HepG2 (cell line): ENCODE data around the gene LTB4R2. TPM values are rescaled to one million over a fixed set of nuclear protein-coding genes. Genes with fewer than 3 reads are reported as not detected.

ENCODE experiments used
- ARNT ChIP-seq: fragments of 450-650 bp; IDR thresholded peaks from 2 replicates; pipeline ENCODE4 v1.6.1; 2017
- CAMTA2 ChIP-seq: sonication (generic); formaldehyde crosslinking; IDR thresholded peaks from 2 replicates; pipeline ENCODE4 v1.4.0; 2020; ENCODE audit warnings: mild to moderate bottlenecking, missing genetic modification reagents, borderline replicate concordance
- FOXA1 ChIP-seq, 2 experiments: fragments of 450-650 bp in 1 of 2; sonication (generic) in 1 of 2; formaldehyde crosslinking in 1 of 2; IDR thresholded peaks; 2 replicates each; pipeline versions ENCODE4 v1.4.0 to v1.6.1; 2016 to 2020; ENCODE audit warnings: missing genetic modification reagents in 1 of 2
- FOXA3 ChIP-seq: IDR thresholded peaks from 2 replicates; pipeline ENCODE4 v1.6.1; 2016; ENCODE audit warnings: missing genetic modification reagents, missing compliant biosample characterization
- FOXK2 ChIP-seq: fragments of 450-650 bp; IDR thresholded peaks from 2 replicates; pipeline ENCODE4 v1.6.1; 2016
- JARID2 ChIP-seq: sonication (generic); formaldehyde crosslinking; IDR thresholded peaks from 2 replicates; pipeline ENCODE4 v1.8.1; 2023; ENCODE audit warnings: missing genetic modification reagents, inconsistent platforms; ENCODE audit not compliant: insufficient replicate concordance
- KLF16 ChIP-seq, 2 experiments: sonication (generic) in 1 of 2; formaldehyde crosslinking in 1 of 2; IDR thresholded peaks; 2 replicates each; pipeline versions ENCODE4 v1.6.1 to v1.8.0; 2016 to 2023; ENCODE audit warnings: missing genetic modification reagents in 2 of 2, missing compliant biosample characterization in 1 of 2
- NR3C1 ChIP-seq: sonication (generic); formaldehyde crosslinking; IDR thresholded peaks from 2 replicates; pipeline ENCODE4 v1.4.0; 2020; ENCODE audit warnings: missing genetic modification reagents
- ONECUT2 ChIP-seq: sonication (generic); formaldehyde crosslinking; IDR thresholded peaks from 2 replicates; pipeline ENCODE4 v1.4.0; 2020; ENCODE audit warnings: missing genetic modification reagents
- PRMT3 ChIP-seq: sonication (generic); formaldehyde crosslinking; IDR thresholded peaks from 2 replicates; pipeline ENCODE4 v1.8.1; 2022; ENCODE audit warnings: low read depth, mild to moderate bottlenecking, moderate library complexity, missing genetic modification reagents, borderline replicate concordance
- SAFB2 ChIP-seq: sonication (generic); formaldehyde crosslinking; IDR thresholded peaks from 2 replicates; pipeline ENCODE4 v1.5.1; 2020; ENCODE audit warnings: missing genetic modification reagents, low read depth, mild to moderate bottlenecking, borderline replicate concordance
- SCMH1 ChIP-seq: sonication (generic); formaldehyde crosslinking; IDR thresholded peaks from 2 replicates; pipeline ENCODE4 v1.9.0; 2021; ENCODE audit warnings: missing genetic modification reagents, mild to moderate bottlenecking, borderline replicate concordance
- SMARCC2 ChIP-seq: fragments of 450-650 bp; IDR thresholded peaks from 2 replicates; pipeline ENCODE4 v1.6.1; 2017; ENCODE audit warnings: antibody characterized with exemption, mild to moderate bottlenecking
- SP1 ChIP-seq, 2 experiments: fragments of 450-650 bp in 1 of 2; sonication (generic) in 1 of 2; formaldehyde crosslinking in 1 of 2; IDR thresholded peaks; 2 replicates each; pipeline versions ENCODE4 v1.4.0 to v1.6.1; 2016 to 2020; ENCODE audit warnings: missing genetic modification reagents in 1 of 2
- ZMYM3 ChIP-seq: sonication (generic); formaldehyde crosslinking; IDR thresholded peaks from 2 replicates; pipeline ENCODE4 v1.5.1; 2020; ENCODE audit warnings: mild to moderate bottlenecking, missing genetic modification reagents
- ZNF343 ChIP-seq: sonication (generic); formaldehyde crosslinking; IDR thresholded peaks from 2 replicates; pipeline ENCODE4 v1.4.0; 2020; ENCODE audit warnings: mild to moderate bottlenecking, missing genetic modification reagents
- ZNF354B ChIP-seq: sonication (generic); formaldehyde crosslinking; IDR thresholded peaks from 2 replicates; pipeline ENCODE4 v1.8.0; 2022; ENCODE audit warnings: mild to moderate bottlenecking, missing genetic modification reagents
- ZNF547 ChIP-seq: sonication (generic); formaldehyde crosslinking; IDR thresholded peaks from 2 replicates; pipeline ENCODE4 v1.5.1; 2020; ENCODE audit warnings: mild to moderate bottlenecking, missing genetic modification reagents
- ZNF839 ChIP-seq: sonication (generic); formaldehyde crosslinking; IDR thresholded peaks from 2 replicates; pipeline ENCODE4 v1.4.0; 2020; ENCODE audit warnings: missing genetic modification reagents, mild to moderate bottlenecking, borderline replicate concordance
- ZNF883 ChIP-seq: sonication (generic); formaldehyde crosslinking; IDR thresholded peaks from 2 replicates; pipeline ENCODE4 v1.5.1; 2020; ENCODE audit warnings: mild to moderate bottlenecking, missing genetic modification reagents; ENCODE audit errors: not compliant biosample characterization
- ZSCAN29 ChIP-seq: sonication (generic); formaldehyde crosslinking; conservative IDR thresholded peaks from 2 replicates; pipeline ENCODE4 v1.4.0; 2020; ENCODE audit warnings: mild to moderate bottlenecking, missing genetic modification reagents
- polyA plus RNA-seq, 8 experiments: library from polyadenylated mRNA; depleted of rRNA in 3 of 8; stranded (reverse) in 7 of 8; unstranded in 1 of 8; fragments of >200 nt; fragmentation: Illumina TruSeq in 4 of 8; extraction: Trizol in 4 of 8; gene quantifications; 2 replicates each; pipeline versions ENCODE4 v1.2.1 to v1.2.3, GENCODE V29; 2011 to 2016; ENCODE audit warnings: low read depth in 4 of 8, missing spikeins in 1 of 8, mixed read lengths in 1 of 8; ENCODE audit not compliant: insufficient read depth in 1 of 8
- total RNA-seq, 5 experiments: library from RNA; depleted of rRNA; stranded (reverse); fragments of >200 nt; fragmentation: Illumina TruSeq; extraction: Trizol; gene quantifications; 2 replicates each; pipeline ENCODE4 v1.2.3, GENCODE V29; 2016; ENCODE audit warnings: low read depth in 1 of 5
- TF ChIP-seq, protein P1 (sequence below): sonication (generic); formaldehyde crosslinking; IDR thresholded peaks from 2 replicates; pipeline ENCODE4 v1.9.0; 2021; ENCODE audit warnings: missing genetic modification reagents, borderline replicate concordance
- TF ChIP-seq, protein P2 (sequence below): sonication (generic); formaldehyde crosslinking; IDR thresholded peaks from 2 replicates; pipeline ENCODE4 v1.5.0; 2020; ENCODE audit warnings: missing genetic modification reagents, mild to moderate bottlenecking, borderline replicate concordance
- TF ChIP-seq, protein P3 (sequence below): sonication (generic); formaldehyde crosslinking; IDR thresholded peaks from 2 replicates; pipeline ENCODE4 v1.4.0; 2020; ENCODE audit warnings: missing genetic modification reagents, borderline replicate concordance
- TF ChIP-seq, protein P4 (sequence below): sonication (generic); IDR thresholded peaks from 2 replicates; pipeline ENCODE4 v1.6.1; 2016; ENCODE audit warnings: low read depth, borderline replicate concordance

Gene LTB4R2
- total and polyA plus RNA-seq, 2 of the 13 experiments (the other 11 are each of a cell fraction or from before 2014, with no cell fraction given): 3.9 to 6.9 TPM

DNA sequence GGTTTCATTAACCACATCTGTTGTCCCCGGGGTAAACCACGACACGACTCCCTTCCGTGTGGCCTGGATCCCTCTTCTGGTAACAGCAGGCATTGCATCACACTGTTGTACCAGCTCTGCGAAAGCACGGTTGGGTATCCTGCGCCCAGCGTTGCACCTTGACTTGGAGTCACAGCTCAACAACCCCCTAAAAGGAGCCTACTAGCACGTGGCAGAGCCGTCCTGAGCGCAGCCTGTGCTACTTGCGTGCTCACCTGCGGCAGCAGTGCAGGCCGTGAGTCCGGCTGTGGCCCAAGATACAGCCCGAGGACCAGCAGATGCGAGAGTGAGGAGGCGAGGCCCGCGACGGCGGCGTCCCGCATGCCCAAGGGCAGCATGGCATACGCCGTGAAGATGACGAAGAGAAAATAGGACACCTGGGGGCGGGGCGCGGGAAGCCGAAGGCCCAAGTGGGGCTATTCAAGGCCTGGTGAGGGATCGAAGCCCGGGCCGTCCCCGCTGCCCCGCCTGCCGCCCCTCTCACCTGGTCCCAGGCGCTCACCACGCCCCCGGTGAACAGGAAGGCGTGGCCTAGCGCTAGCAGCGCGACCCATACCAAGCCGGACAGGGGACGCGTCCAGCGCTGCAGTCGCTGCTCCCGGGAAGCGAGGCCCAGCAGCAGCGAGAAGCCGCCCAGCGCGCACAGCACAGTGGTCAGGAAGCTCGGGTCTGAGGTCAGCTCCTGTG is 22.5 kb downstream of the LTB4R2 start (continued):
- TF ChIP-seq, protein P1, sequence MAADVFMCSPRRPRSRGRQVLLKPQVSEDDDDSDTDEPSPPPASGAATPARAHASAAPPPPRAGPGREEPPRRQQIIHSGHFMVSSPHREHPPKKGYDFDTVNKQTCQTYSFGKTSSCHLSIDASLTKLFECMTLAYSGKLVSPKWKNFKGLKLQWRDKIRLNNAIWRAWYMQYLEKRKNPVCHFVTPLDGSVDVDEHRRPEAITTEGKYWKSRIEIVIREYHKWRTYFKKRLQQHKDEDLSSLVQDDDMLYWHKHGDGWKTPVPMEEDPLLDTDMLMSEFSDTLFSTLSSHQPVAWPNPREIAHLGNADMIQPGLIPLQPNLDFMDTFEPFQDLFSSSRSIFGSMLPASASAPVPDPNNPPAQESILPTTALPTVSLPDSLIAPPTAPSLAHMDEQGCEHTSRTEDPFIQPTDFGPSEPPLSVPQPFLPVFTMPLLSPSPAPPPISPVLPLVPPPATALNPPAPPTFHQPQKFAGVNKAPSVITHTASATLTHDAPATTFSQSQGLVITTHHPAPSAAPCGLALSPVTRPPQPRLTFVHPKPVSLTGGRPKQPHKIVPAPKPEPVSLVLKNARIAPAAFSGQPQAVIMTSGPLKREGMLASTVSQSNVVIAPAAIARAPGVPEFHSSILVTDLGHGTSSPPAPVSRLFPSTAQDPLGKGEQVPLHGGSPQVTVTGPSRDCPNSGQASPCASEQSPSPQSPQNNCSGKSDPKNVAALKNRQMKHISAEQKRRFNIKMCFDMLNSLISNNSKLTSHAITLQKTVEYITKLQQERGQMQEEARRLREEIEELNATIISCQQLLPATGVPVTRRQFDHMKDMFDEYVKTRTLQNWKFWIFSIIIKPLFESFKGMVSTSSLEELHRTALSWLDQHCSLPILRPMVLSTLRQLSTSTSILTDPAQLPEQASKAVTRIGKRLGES (CRISPR knock-in tag): no peak
- TF ChIP-seq, protein P2, sequence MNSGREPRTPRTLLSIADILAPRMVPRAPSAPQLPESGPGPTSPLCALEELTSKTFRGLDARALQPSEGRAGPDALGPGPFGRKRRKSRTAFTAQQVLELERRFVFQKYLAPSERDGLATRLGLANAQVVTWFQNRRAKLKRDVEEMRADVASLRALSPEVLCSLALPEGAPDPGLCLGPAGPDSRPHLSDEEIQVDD (CRISPR knock-in tag): peak; percentile 97; the same call in 1 of the 2 replicates
- TF ChIP-seq FOXK2: no peak
- TF ChIP-seq JARID2 (CRISPR knock-in tag): no peak
- no peak for TF ChIP-seq ONECUT2
- peak; percentile 91 for TF ChIP-seq CAMTA2 (CRISPR knock-in tag)
- peak; percentile 72 for TF ChIP-seq ZMYM3
- TF ChIP-seq ARNT: no peak
- peak; percentile 97 for TF ChIP-seq ZNF547 (CRISPR knock-in tag)
- TF ChIP-seq PRMT3 (CRISPR knock-in tag): no peak; the same call in 1 of the 2 replicates
- TF ChIP-seq, protein P3, sequence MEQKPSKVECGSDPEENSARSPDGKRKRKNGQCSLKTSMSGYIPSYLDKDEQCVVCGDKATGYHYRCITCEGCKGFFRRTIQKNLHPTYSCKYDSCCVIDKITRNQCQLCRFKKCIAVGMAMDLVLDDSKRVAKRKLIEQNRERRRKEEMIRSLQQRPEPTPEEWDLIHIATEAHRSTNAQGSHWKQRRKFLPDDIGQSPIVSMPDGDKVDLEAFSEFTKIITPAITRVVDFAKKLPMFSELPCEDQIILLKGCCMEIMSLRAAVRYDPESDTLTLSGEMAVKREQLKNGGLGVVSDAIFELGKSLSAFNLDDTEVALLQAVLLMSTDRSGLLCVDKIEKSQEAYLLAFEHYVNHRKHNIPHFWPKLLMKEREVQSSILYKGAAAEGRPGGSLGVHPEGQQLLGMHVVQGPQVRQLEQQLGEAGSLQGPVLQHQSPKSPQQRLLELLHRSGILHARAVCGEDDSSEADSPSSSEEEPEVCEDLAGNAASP (CRISPR knock-in tag): no peak; the same call in 1 of the 2 replicates
- peak; percentile 96; the same call in 1 of the 2 replicates for TF ChIP-seq ZNF839
- peak; percentile 96; the same call in 1 of the 2 replicates for TF ChIP-seq SAFB2 (CRISPR knock-in tag)
- TF ChIP-seq ZNF343 (CRISPR knock-in tag): peak; percentile 99
- peak; percentile 87; the same call in 1 of the 2 replicates for TF ChIP-seq ZNF354B (CRISPR knock-in tag)
- TF ChIP-seq FOXA1 (IDR thresholded peaks at IDR 0.05): no peak
- TF ChIP-seq FOXA1 (CRISPR knock-in tag; IDR thresholded peaks at IDR 0.05): no peak
- TF ChIP-seq ZSCAN29 (CRISPR knock-in tag): peak; percentile 96
- TF ChIP-seq, protein P4, sequence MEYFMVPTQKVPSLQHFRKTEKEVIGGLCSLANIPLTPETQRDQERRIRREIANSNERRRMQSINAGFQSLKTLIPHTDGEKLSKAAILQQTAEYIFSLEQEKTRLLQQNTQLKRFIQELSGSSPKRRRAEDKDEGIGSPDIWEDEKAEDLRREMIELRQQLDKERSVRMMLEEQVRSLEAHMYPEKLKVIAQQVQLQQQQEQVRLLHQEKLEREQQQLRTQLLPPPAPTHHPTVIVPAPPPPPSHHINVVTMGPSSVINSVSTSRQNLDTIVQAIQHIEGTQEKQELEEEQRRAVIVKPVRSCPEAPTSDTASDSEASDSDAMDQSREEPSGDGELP: peak; percentile 75; the same call in 1 of the 2 replicates
- TF ChIP-seq ZNF883 (CRISPR knock-in tag): peak; percentile 71
- TF ChIP-seq FOXA3 (CRISPR knock-in tag): peak; percentile 57; the same call in 1 of the 2 replicates
- no peak for TF ChIP-seq NR3C1 (CRISPR knock-in tag)
- peak in 1 of 2 experiments; percentile 70; a peak in 2 of 4 replicates for TF ChIP-seq KLF16 (CRISPR knock-in tag; IDR thresholded peaks at IDR 0.05)
- no peak for TF ChIP-seq SP1 (IDR thresholded peaks at IDR 0.05)
- TF ChIP-seq SP1 (CRISPR knock-in tag; IDR thresholded peaks at IDR 0.05): peak; percentile 62; the same call in 1 of the 2 replicates
- no peak for TF ChIP-seq SMARCC2
- TF ChIP-seq SCMH1 (CRISPR knock-in tag): no peak
